Measurements from ENCODE around the gene KCMF1.

KCMF1 gene

DNA sequence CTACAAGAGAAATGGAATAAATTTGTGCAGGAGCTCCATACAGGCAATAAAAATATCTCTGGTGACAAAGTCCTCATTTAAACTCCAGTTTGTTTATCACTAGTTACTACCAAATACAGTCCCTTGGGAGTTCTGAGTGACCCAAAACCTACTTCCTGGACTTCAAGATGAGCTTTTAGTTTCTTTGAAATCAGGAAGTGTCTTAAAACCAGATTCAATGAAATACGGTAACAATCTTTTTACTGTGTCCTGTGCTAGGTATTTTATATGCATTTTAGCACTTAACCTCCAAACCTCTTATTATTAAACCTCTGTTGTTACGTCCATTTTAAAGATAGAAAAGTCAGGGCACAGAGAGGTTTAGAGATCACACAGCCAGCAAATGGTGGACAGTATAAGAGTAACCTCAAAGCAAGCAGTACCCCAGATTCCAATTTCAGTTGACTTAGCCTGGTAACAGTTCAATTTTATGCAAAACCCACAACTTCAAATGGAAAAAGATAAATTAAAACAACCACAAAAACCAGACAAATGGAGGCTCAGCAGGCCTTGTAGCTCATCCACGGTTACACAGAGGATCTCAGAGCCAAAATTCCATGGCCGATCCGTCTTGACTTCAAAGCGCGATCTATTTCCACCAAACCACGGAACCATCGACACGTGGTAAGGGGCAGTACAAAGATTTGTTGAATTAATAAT lies 1.3 kb upstream of the KCMF1 start:
- no peak for TF ChIP-seq CTCF (IDR thresholded peaks at IDR 0.05)

DNA sequence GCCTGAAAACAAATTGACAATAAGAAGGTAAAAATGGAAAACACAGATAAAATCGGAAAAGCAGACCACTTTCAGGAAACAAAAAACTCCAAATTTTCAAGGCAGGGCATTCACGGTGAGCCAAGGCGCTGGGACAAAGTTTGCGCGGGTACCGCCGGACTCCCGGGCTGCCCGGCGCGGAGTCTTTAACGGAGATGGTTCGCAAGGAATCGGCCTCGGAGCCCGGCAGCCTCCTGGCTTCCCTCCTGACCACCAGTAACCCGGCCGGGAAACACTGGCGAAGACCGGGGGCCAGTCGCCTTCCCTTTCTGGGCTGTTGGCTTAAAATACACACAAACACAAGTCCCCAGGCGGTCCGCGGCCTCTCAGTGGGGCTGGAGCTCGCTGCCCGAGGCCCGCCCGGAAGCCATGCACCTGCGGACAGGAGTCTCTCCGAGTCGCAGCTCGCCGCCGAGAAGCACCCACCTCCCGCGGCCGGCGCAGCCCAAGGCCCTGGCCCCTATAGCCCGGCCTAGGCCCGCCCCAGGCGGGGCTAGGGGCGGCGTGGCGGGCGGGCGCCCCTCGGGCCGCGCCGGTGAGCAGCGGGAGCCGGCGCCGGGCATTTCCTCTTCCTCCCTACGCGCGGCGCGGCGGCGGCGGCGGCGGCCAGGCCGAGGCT lies 622 bp upstream of the KCMF1 start:
- H3K27me3 ChIP-seq, result no peaks in the 10 kb centered on the region
- peak overlapping the region; percentile 71 to 84 for H3K4me3 ChIP-seq (ENCODE audit: low read depth in 1 of 2, low read length in 1 of 2)
- peaks cover 54 to 59% of the 10 kb centered on the region in 2 experiments for H3K4me1 ChIP-seq (ENCODE audit: control insufficient read depth in 1 of 2, insufficient read depth in 1 of 2, low read depth in 1 of 2, low read length in 1 of 2)
- no peaks in the 10 kb centered on the region for H3K9me3 ChIP-seq
- TF ChIP-seq CTCF (IDR thresholded peaks at IDR 0.05), result no peak
- H3K27ac ChIP-seq, result peak overlapping the region; percentile 99
- no peaks in the 10 kb centered on the region for H3K36me3 ChIP-seq

More for the DNA sequence above, 1.3 kb upstream of the KCMF1 start:
- H3K4me1 ChIP-seq (ENCODE audit: control insufficient read depth in 1 of 2, insufficient read depth in 1 of 2, low read depth in 1 of 2, low read length in 1 of 2), result peaks cover 52 to 54% of the 10 kb centered on the region in 2 experiments
- peak overlapping the region; percentile 71 to 84 for H3K4me3 ChIP-seq (ENCODE audit: low read depth in 1 of 2, low read length in 1 of 2)
- H3K9me3 ChIP-seq, result no peaks in the 10 kb centered on the region
- H3K27me3 ChIP-seq, result no peaks in the 10 kb centered on the region
- H3K27ac ChIP-seq, result peak overlapping the region; percentile 99
- no peaks in the 10 kb centered on the region for H3K36me3 ChIP-seq

DNA sequence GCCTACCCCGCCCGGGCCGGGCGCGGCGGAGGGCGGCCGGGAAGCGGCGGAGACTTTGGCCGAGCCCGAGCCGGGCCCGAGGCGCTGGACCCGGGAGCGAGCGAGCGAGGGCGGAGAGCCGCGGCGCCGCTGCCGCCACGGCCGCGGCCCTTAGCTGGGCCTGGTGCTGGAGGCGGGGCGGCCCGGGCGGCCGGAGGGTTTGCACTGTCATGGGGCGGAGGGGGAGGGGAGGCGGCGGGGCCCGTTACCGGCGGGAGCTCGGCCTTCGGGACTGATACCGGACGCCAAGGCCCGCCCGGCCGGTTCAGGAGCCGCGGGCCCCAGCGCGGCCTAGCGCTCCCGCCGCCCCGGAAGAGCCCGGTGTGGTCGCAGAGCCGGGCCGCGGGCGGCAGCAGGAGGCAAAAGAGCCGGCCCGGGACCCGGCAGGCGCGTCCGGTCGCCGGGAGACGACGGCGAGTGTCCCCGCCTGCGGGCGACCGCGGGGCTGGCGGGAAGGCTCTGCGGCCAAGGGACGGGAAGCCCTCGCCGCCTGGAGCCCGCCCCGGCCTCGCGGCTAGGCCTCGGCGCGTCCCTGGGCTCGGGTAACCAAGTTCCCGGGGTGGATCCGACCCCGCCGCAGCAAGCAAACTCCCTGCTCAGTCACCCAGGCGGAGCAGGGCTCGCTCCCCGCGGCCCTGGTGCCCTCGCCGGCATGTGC lies 697 bp downstream of the KCMF1 start:
- H3K27me3 ChIP-seq, result no peaks in the 10 kb centered on the region

GRCh38 chr2:84972207-84972783 lies 1.3 kb downstream of the KCMF1 start:
- H3K9me3 ChIP-seq, result no peaks in the 10 kb centered on the region
- TF ChIP-seq CTCF (IDR thresholded peaks at IDR 0.05), result no peak
- H3K36me3 ChIP-seq, result no peaks in the 10 kb centered on the region
- H3K4me1 ChIP-seq (ENCODE audit: control insufficient read depth in 1 of 2, insufficient read depth in 1 of 2, low read depth in 1 of 2, low read length in 1 of 2), result peaks cover 47 to 57% of the 10 kb centered on the region in 2 experiments
- H3K4me3 ChIP-seq (ENCODE audit: low read depth in 1 of 2, low read length in 1 of 2), result peak overlapping the region; percentile 74 to 92
- H3K27ac ChIP-seq, result peak overlapping the region; percentile 99
- no peaks in the 10 kb centered on the region for H3K27me3 ChIP-seq

More for the DNA sequence above, 697 bp downstream of the KCMF1 start:
- peak overlapping the region; percentile 99 for H3K27ac ChIP-seq
- no peak for TF ChIP-seq CTCF (IDR thresholded peaks at IDR 0.05)
- peaks cover 53 to 63% of the 10 kb centered on the region in 2 experiments for H3K4me1 ChIP-seq (ENCODE audit: control insufficient read depth in 1 of 2, insufficient read depth in 1 of 2, low read depth in 1 of 2, low read length in 1 of 2)
- peak overlapping the region; percentile 74 to 92 for H3K4me3 ChIP-seq (ENCODE audit: low read depth in 1 of 2, low read length in 1 of 2)
- H3K9me3 ChIP-seq, result no peaks in the 10 kb centered on the region
- H3K36me3 ChIP-seq, result no peaks in the 10 kb centered on the region

DNA sequence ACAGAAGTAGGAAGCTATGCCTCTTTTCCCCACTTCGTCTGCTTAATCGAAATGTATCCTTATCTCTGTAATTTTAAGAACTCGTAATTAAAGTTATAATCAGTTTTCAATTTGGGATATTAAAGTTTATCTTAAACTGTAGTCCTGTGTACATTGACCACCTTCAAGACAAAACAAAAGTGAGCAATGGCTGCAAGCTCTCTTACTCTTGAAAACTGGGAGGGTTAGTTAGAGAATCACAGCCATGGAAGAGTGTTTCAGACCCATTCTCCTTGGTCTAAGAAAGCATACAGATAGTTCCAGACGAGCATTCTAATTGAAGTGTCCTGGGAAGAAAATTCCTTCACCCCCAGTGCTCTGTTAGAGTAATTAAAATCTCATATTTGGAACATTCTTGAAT lies 2.0 kb downstream of the KCMF1 start:
- no peak for TF ChIP-seq CTCF (IDR thresholded peaks at IDR 0.05)
- H3K4me3 ChIP-seq (ENCODE audit: low read depth in 1 of 2, low read length in 1 of 2), result peak overlapping the region; percentile 74 to 92
- no peaks in the 10 kb centered on the region for H3K27me3 ChIP-seq
- peaks cover 46 to 57% of the 10 kb centered on the region in 2 experiments for H3K4me1 ChIP-seq (ENCODE audit: control insufficient read depth in 1 of 2, insufficient read depth in 1 of 2, low read depth in 1 of 2, low read length in 1 of 2)
- H3K36me3 ChIP-seq, result no peaks in the 10 kb centered on the region
- no peaks in the 10 kb centered on the region for H3K9me3 ChIP-seq
- H3K27ac ChIP-seq, result peak overlapping the region; percentile 99

Measured in neutrophil (primary cell).